Chondrocyte (in vitro differentiated cells): Measurements from ENCODE around the gene EFNA1. TPM values are rescaled to one million over a fixed set of nuclear protein-coding genes. Genes with fewer than 3 reads are reported as not detected.
"Not testable (repeated sequence)": the region's sequence is repeated elsewhere in the genome, so short reads cannot be mapped to it uniquely, and the experiment has no call there.

Source experiments
- DNase-seq: peaks from one replicate; pipeline ENCODE4 v3.0.0; 2021; ENCODE audit warnings: mixed read lengths, low spot score
- H3K27ac Mint-ChIP-seq: one replicate; pipeline ENCODE4 v1.8.0; 2021; ENCODE audit warnings: mild to moderate bottlenecking, moderate library complexity, mixed read lengths; ENCODE audit not compliant: unreplicated experiment
- H3K27me3 Mint-ChIP-seq: 2 replicates; pipeline ENCODE4 v1.8.0; 2021; ENCODE audit warnings: low read depth, mixed read lengths
- H3K36me3 Mint-ChIP-seq: 2 replicates; pipeline ENCODE4 v1.8.0; 2021; ENCODE audit warnings: low read depth, mixed read lengths
- H3K4me1 Mint-ChIP-seq: 2 replicates; pipeline ENCODE4 v1.8.0; 2021; ENCODE audit warnings: low read depth, mild to moderate bottlenecking, mixed read lengths
- H3K4me3 Mint-ChIP-seq: one replicate; pipeline ENCODE4 v1.8.0; 2021; ENCODE audit warnings: mild to moderate bottlenecking, moderate library complexity, mixed read lengths; ENCODE audit not compliant: unreplicated experiment
- H3K9me3 Mint-ChIP-seq: 2 replicates; pipeline ENCODE4 v1.8.0; 2021; ENCODE audit warnings: low read depth, mixed read lengths
- CTCF ChIP-seq: fragments of 200-600 bp; sonication (generic); IDR thresholded peaks from 2 replicates; pipeline ENCODE4 v1.5.0; 2021; ENCODE audit warnings: antibody characterized with exemption, mild to moderate bottlenecking, moderate library complexity
- total RNA-seq: library from RNA; stranded (reverse); gene quantifications from 3 replicates; pipeline ENCODE4 v1.2.1, GENCODE V29; 2021

The EFNA1 gene
- total RNA-seq, 1 donor from 2014 or later = 12.6 TPM

GRCh38 chr1:155113450-155113980 lies 14.2 kb upstream of the EFNA1 start:
- peaks cover 6% of the 10 kb centered on the region for H3K27me3 Mint-ChIP-seq
- H3K4me3 Mint-ChIP-seq = no peak overlapping the region
- no peaks in the 10 kb centered on the region for H3K36me3 Mint-ChIP-seq
- H3K4me1 Mint-ChIP-seq = no peaks in the 10 kb centered on the region
- no peak overlapping the region for H3K27ac Mint-ChIP-seq
- no peak for DNase-seq
- no peaks in the 10 kb centered on the region for H3K9me3 Mint-ChIP-seq
- no peak for TF ChIP-seq CTCF

DNA sequence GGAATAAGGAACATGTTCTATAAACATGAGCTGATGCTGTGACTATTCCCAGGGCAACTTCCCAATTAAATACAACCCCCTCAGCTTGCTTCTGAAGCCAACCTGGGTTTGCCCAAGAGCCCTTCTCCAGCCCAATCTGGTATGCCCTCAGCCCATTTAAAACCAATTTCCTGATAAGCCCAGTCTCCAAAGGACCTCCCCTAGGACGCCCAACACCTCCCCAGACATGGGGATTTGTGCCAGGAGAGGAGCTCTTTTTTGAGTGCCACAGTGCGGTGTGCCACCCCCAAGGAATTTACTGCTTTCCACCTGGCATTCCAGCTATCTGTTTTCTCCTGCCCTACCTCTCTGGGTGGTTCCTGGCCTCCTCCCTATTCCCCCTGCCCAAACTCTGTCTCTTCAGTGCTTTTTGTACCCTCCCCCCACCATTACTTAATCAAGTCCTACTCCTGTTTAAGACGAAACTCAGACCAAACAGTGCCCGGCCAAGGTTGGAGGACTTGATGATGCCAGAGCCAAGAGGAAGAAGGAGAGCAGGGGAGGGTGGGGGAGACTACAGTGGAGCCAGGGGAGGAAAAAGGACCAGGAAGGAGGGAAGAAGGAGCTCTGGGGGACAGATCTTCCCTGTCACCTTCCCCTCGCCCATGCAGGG lies 11.4 kb upstream of the EFNA1 start:
- Mint-ChIP-seq H3K4me3 (no peak overlapping the region), H3K4me1 (no peaks in the 10 kb centered on the region)

GRCh38 chr1:155117610-155118009 lies 10.1 kb upstream of the EFNA1 start:
- H3K36me3 Mint-ChIP-seq = no peaks in the 10 kb centered on the region
- H3K9me3 Mint-ChIP-seq = no peaks in the 10 kb centered on the region
- TF ChIP-seq CTCF = no peak
- no peak for DNase-seq
- no peak overlapping the region for H3K4me3 Mint-ChIP-seq
- no peak overlapping the region for H3K27ac Mint-ChIP-seq
- no peaks in the 10 kb centered on the region for H3K4me1 Mint-ChIP-seq
- H3K27me3 Mint-ChIP-seq = peaks cover 11% of the 10 kb centered on the region

More for the DNA sequence above, 11.4 kb upstream of the EFNA1 start:
- no peaks in the 10 kb centered on the region for H3K36me3 Mint-ChIP-seq
- H3K27ac Mint-ChIP-seq = no peak overlapping the region
- no peak for DNase-seq
- no peak for TF ChIP-seq CTCF
- H3K9me3 Mint-ChIP-seq = no peaks in the 10 kb centered on the region
- H3K27me3 Mint-ChIP-seq = peaks cover 10% of the 10 kb centered on the region

GRCh38 chr1:155118090-155118489 lies 9.6 kb upstream of the EFNA1 start:
- H3K27ac Mint-ChIP-seq, H3K4me1 Mint-ChIP-seq, DNase-seq, H3K36me3 Mint-ChIP-seq, H3K9me3 Mint-ChIP-seq, H3K4me3 Mint-ChIP-seq: not testable (repeated sequence)
- H3K27me3 Mint-ChIP-seq = peaks cover 11% of the 10 kb centered on the region

DNA sequence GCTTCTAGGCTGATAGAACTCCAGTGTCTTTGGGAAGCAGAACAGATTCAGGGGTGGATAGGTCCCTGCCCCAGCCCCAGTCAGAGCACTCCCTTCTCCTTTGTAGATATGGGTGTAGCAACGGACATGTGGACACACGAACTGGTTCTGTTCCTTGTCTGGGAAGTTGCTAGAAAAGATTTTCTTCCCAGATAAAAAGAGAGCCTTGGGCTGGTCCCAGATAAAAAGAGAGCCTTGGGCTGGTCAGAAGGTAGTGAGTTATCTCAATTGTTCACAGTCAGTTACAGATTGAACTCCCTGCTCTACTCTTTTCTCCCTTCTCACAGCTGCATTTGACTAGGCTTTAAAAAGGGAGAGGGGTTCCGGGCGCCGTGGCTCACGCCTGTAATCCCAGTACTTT lies 7.4 kb upstream of the EFNA1 start:
- no peak for DNase-seq
- no peak overlapping the region for H3K27ac Mint-ChIP-seq
- H3K9me3 Mint-ChIP-seq = no peaks in the 10 kb centered on the region
- no peak overlapping the region for H3K4me3 Mint-ChIP-seq
- H3K27me3 Mint-ChIP-seq = peaks cover 11% of the 10 kb centered on the region
- no peaks in the 10 kb centered on the region for H3K36me3 Mint-ChIP-seq
- no peak for TF ChIP-seq CTCF
- peaks cover 16% of the 10 kb centered on the region for H3K4me1 Mint-ChIP-seq

DNA sequence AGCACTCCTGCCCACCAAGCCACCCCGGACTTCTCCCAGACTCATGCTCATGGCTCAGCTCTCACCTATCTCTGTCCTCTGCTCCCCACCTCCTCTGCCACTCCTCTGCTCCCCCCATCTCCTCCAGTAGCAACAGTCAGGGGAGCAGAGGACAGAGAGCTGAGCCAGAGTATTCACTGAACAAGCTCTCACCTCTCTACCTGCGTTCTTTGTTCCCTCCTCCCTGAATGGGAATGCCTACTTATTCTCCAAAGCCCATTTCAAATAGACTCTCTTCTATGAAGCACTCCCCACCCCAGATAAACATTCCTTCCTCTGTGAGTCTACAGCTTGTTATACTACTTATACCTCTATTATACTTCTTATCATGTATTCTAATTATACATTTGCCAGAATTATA lies 6.4 kb upstream of the EFNA1 start:
- no peaks in the 10 kb centered on the region for H3K36me3 Mint-ChIP-seq

More for the DNA sequence above, 6.4 kb upstream of the EFNA1 start:
- Mint-ChIP-seq H3K9me3 (no peaks in the 10 kb centered on the region), H3K4me3 (no peak overlapping the region), H3K27me3 (peaks cover 11% of the 10 kb centered on the region), H3K4me1 (peaks cover 23% of the 10 kb centered on the region), H3K27ac (no peak overlapping the region)
- no peak for DNase-seq
- no peak for TF ChIP-seq CTCF
